CD1c-positive myeloid dendritic cell (primary cell): ENCODE results near the gene GET4.
A peak's percentile ranks its signal among the peaks of the same experiment; 100 is the strongest.
"Not testable (repeated sequence)": the region's sequence is repeated elsewhere in the genome, so short reads cannot be mapped to it uniquely, and the experiment has no call there.

ENCODE experiments used
- DNase-seq: peaks from one replicate; pipeline ENCODE4 v3.0.0-alpha.2; 2016; ENCODE audit errors: extremely low spot score

Gene GET4

DNA sequence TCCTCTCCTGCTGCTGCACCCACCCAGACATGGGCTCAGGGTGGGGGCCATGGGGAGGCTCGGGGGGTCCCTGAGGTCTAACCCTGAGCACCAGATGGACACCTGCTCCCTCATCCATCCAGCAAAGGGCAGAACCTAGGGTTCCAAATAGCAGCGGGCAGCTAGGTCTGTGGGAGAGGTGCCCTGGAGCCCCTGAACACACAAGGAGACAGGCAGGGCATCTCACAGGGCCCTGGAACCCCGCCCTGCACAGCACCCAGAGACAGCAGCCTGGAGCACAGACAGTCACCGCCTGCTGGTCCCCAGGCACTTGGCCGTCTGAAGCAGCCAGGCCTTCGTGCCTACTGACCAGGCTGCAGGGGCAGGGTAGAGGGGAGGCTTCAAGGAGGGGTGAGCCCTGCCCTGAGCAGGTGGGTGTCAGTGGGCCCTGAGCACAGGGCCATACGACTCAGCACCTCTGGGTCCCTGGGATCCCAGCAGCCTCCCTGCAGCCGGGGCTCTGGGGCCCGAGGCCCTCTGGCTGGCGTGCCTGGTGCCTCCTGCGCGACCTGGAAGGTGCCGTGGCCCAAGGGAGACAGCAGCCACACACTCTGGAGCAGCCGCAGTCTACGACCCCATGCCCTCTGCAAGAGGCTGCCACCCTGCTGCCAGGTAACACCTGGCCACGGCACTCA is 38.3 kb downstream of the GET4 start:
- no peak for DNase-seq

DNA sequence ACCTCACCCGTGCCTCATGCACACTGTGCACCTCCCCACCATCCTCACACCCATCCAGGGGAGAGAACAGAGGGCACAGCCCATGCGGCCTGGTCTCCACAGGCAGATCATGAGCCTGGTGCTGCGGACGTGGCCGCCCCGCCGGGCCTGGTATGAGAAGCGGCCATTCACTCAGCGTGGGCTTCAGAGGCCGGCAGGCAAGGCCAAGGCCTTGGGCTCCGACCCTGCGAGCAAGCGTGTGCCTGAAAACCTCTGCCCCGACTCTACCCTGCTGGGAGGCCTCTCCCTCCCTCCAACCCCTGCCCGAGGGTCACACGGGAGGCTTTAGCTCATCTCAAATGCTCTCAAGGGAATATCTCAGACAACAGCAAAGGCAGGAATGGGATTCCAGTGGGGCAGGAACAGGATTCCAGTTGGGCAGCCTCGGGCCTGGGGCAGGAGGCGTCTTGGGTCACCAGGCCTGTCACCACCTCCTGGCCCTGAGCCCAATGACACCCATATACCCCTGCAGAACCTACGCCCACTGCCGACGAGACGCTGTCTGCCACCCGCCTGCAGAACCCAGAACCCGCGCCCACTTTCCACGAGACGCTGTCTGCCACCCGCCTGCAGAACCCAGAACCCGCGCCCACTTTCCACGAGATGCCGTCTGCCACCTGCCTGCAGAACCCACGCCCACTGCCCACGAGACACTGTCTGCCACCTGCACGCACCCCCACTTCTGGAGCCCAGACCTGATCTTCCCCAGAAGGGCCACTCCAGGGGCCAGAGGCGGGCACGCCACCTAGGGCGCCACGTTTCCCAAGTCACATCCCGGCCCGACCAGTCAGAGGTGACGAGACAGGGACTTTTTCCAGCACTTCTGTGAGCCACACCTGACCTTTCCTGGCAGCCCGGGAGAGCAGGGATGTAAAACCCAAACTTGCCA is 39.2 kb downstream of the GET4 start:
- no peak for DNase-seq

DNA sequence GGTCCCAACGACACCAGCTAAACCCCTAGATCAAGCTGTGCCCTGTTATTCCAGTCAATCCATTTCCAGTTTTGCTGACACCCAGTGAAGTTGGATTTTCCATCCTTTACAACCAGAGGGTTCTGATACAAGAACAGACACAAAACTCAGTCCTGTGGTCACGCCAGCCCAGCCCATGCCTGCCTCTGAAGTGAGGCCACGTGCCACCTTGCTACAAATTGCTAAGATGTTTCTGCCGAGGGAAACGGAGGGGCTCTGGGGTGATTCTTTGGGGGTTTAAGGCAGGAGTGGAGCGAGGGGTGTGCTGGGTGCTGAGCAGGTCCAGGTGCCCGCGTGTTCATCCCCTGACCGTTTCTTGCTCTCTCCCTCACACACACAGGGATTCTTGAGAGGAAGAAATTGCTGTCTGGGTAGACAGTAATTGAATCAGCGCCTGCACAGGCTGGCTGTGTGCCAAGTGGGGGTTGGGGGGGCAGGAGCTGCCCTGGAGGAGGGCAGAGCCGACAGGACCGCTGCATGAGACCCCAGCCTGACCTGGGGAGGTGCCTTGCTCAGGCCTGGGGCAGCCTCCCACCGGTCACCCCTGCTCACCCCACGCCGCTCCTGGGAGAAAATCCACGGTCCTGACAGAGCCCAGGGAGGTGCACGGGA is 40.1 kb downstream of the GET4 start:
- no peak for DNase-seq

DNA sequence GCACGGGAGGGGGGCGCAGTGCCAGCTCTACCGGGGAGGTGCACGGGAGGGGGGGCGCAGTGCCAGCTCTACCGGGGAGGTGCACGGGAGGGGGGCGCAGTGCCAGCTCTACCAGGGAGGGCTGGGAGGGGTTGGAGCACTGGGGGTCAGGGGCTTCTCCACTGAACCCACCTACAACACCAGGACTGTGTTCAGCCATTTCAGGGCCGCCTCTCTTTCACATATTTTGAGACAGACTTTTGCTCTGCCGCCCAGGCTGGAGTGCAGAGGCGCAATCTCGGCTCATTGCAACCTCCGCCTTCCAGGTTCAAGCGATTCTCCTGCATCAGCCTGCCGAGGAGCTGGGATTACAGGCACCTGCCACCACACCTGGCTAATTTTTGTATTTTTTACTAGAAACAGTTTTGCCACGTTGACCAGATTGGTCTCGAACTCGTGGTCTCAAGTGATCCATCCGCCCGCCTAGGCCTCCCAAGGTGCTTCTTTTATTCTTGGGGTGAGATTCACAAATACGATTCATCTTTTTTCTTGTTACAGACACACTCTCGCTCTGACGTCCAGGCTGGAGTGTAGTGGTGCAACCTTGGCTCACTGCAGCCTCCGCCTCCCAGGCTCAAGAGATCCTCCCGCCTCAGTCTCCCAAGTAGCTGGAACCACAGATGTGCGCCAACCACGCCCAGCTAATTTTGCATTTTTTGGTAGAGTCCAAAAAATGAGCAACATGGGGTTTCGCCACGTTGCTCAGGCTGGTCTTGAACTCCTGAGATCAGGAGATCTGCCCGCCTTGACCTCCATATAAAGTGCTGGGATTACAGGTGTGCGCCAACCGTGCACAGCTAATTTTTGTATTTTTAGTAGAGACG is 41.1 kb downstream of the GET4 start:
- DNase-seq = no peak

DNA sequence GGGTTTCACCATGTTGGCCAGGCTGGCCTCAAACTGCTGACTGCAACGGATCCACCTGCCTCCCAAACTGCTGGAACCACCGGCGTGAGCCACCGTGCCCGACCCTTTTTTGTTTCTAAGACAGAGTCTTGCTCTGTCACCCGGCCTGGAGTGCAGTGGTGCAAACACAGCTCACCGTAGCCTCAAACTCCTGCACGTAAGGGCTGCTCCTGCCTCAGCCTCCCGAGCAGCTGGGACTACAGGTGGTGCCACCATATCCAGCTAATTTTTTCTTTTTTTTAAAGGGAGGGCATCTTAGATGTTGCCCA is 41.7 kb downstream of the GET4 start:
- DNase-seq = no peak

- DNase-seq = no peak
These were observed 42.2 kb downstream of the GET4 start for GRCh38 chr7:918441-919113.

DNA sequence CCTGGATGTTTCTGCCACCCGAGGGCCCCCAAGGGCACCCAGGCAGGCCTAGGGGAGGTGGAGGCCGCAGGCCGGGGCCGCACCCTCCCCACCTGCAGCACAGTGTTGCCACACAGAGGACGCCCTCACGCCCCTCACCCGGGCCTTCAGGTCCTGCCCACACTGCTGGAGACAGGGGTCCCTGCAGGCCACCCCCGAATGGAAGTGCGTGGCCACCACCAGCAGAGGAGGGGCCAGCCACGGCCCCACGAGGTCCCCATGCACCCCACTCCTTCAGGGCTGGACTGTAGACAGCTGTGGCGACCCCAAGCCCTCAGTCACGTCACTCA is 42.7 kb downstream of the GET4 start:
- no peak for DNase-seq

DNA sequence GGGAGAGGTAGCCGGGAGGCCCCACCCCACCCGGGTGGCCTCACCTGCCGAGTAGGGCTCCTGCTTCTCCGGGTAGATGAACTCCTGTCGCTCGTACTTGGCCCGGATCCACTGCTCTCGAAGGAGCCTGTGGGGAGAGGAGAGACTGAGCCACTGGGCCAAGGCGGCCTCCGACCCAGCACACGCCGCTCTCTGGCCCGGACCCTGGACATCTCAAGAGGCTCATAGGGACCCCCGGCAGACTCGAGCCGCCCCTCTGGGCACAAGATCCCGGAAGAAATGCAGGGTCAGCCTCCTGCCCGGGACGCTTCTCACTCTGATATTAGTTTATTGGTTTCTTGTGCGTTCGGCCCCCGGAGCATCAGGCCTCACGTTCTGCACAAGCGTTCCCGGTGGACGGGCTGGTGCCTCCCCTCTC is 43.6 kb downstream of the GET4 start:
- no peak for DNase-seq

DNA sequence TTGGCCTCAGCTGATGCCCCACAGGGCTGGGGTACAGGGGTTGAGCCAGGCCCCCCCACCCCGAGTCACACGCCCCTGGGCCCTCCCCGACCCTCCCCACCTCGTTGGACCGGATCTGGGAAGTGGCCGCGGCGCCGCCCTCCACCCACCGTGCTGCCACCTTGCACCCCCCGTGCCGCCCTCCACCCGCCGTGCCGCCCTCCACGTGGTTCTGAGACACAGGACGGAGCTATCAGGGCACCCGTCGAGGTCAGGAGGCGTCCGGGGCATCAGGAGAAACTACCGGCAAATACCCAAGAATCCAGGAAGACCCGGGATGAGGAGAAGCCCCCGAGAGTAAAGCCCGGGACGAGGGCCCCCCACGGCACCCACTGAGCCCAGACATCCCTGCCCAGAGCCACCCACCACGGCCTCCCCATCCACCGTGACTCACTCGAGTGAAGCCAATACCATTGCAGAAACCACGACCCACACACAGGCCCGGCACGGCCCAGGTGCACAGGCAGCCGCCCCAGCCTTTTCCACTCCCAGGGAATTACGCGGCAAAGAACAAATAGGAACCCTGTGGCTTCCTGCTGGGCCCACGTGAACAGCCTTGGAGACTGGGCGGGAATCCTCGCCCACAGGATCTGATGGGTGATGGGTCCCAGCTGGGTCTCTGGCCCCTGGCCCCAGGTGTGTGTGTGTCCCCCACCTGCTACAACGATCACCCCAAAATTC is 44.2 kb downstream of the GET4 start:
- no peak for DNase-seq

GRCh38 chr7:921071-921461 is 44.7 kb downstream of the GET4 start:
- no peak for DNase-seq

DNA sequence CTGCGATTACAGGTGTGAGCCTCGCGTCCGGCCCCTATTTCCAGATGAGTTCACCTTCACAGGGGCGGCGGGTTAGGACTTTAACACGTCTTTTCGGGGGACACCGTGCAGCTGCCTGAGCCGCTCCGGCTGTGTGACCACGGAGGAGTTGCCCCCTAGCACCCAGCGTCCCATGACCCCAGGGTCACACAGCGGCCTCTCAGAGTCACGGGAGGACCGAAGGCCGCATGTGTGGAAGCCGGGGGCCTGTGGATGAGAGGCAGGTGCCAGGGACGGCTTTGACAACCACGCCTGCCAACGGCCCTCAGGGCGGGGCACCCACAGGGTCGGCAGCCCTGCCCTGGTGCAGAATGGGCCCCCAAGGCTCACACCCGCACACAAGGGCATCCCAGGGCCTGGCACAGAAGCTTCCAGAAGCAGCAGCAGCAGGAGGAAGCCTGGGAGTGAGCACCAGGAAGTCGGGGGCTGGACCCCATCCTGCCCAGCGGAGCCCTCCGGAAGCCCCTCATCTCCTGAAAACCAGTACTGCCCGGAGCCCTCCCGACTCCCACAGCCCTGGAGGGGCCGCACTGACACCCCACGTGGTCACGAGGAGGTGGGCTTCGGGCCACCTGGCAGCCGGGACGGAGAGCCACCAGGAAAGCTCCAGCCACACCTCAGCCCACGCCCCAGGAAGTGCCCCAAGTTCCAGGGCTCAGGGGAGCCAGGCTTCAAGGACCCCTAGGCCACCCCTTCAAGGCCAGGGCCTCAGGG is 45.4 kb downstream of the GET4 start:
- no peak for DNase-seq

DNA sequence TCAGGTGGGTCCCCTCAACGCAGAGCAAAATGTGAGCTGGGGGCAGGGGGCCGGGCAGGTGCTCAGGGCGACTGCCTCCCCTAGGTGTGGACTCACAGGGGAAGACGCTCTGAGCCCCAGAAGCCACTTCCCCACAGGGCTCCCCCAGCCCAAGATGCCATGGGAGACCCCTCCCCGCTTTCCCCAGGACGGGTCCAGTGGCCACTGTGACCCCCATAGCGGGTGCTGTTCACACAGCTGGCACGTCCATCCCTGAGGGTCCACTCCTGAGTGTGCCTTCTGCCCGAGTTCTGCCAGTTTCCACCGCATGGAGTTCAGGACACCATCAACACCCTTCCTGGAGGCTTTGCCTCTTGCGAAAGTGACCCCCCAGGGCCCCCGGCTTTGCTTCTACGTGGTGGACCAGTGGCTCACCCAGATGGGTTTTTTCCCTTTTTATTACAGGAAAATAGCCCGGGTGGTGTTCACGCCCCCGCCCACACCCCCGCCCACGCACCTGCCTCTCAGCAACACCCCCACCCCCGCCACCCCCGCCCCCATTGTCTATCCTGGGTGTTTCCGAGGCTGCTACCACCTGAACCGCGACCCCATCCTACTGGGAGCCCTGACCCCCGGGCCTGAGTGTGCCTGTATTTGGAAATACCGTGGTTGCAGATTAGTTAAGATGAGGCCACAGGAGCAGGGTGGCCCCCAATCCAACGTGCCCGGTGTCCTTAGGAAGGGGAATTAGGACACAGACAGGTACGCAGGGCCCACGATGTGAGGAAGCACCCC is 46.2 kb downstream of the GET4 start:
- DNase-seq = peak; percentile 37

DNA sequence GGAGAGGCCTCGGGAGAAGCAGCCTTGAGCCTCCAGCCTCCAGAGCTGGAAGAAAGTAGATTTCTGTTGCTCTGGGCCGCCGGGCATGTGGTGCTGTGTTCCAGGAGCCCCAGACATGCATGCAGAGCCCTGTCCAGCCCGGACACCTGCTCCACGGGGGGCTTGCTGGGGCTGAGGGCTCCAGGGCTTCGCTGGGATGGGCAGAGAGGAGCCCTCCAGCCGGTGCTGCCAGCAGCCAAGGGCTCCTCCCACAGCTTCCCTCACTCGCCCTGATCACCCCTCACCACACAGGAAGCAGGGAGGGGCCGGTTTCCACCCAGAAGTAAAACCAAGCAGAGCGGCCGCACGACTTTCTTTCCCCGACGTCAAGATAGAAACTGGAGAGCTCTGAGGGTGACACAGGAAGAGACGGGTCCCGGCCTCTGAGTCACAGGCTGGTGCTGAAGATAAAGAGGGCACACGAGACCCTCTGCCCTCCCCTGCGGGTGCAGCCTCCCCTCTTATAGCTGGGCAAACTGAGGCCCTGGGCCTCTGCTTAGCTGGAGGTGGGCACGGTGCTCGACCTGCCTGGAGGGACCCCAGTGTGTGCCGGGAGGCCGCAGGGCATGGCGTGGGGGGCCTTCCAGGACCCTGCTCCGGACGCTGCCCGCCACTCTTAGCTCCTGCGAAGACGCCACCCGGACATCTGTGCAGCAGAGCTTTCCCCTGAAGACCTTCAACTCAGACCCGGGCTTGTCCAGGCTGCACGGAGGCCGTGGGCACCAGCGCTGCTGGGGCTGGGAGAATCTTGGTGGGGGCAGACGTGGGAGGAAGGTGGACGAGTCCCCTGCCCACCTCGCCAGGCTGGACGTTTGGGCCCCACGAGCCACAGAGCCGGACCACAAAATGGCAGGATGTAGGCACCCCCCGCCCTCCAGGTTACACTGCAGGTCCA is 47.0 kb downstream of the GET4 start:
- DNase-seq = peak; percentile 92

- DNase-seq = not testable (repeated sequence)
These were observed 47.7 kb downstream of the GET4 start for GRCh38 chr7:924042-924441.

DNA sequence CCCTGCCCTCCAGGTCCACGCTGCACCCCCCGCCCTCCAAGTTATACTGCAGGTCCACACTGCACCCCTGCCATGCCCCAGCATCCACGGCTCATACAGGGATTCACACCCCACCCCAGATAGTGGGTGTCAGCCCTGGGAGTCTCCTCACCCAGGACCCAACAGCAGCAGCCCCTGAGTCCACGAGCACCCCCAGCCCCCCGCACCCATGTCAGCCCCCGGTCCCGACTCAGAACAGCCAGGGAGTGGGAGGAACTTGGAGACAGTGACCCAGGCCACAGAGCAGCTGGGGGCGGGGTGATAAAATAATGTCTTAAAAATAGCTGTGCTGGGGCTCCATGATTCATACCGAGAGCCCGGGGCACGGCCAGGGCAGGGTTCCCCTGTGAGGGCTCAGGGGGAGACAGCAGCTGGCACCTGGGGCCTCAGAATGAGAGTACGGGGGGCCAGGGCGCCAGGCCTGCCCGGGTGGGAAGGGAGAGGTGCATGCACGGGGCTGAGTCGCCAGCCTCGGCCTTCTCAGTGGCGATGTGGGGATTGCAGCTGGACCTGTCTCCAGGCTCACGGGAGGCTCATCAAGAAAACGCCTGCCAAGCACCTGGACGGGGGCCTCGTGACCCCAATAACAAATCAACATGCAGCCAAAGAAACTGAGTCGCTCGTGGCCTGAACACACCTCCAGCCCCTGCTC is 48.3 kb downstream of the GET4 start:
- peak; percentile 90 for DNase-seq

DNA sequence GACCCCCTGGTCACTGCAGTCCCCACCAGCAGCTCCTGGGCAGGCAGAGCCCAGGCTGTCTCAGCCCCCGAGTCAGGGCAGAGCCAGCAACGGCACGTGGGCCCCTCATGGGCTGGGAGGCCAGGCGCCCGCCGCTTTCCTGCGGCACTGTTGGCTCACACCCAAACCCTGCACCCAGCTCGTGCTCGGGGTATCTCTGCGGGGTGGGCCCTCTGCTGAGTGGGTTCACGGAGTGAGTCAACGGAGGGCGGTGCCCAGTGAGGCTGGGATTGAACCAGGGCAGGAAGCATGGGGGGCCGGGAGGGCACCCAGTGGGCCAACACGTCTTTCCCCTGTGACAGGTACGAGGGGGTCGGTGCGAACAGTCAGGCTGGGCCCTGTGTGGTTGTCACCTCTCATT is 49.2 kb downstream of the GET4 start:
- peak; percentile 57 for DNase-seq
